Measurements from ENCODE around the gene RNF111. TPM values are rescaled to one million over a fixed set of nuclear protein-coding genes. Genes with fewer than 3 reads are reported as not detected.

RNF111 gene
- total RNA-seq (12.6 and 19.3 TPM in 2 replicates), polyA plus RNA-seq (19.2 and 20.9 TPM in 2 replicates), polyA minus RNA-seq (ENCODE audit: low replicate concordance) (26.2 and 41.4 TPM in 2 replicates)
- 16.2 and 17.0 TPM in 2 replicates for polyA plus RNA-seq (2012)

DNA sequence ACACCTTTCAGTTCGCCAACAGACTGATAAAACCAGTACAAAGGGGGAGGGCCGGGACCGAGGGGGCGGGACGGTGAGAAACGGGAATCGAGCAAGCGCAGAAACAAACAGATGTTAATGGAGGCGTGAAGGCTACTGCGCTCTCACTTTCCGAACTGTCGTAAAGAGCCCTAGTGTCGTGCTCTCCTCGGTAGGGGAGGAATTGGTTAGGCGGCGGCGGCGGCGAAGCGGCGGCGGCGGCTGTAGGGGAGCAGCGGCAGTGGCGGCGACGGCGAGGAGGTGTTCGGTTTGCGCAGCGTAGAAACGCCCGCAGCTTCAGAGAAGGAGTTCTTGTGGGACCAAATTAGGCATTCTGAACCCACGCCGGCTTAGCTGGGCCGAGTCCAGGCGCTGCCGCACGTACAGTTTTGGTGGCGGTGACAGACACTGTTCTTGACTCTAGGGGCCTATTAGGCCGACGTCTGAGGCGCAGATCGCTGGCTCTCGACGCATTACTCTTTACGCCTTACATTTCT is at the start of gene RNF111:
TSS of gene RNF111 (plus strand) at position 173 of the 515 bp plus-strand sequence. CDS start 43,160 bp downstream, outside the sequence.
- peak within 1 kb of the TSS; percentile 93 for H3K4me2 ChIP-seq (ENCODE audit: extremely low read depth, insufficient read depth, low read length)
- no peaks in the 10 kb centered on the region for H4K20me1 ChIP-seq (ENCODE audit: control insufficient read depth, extremely low read depth, insufficient read depth, low read length)
- TF ChIP-seq, protein P1, sequence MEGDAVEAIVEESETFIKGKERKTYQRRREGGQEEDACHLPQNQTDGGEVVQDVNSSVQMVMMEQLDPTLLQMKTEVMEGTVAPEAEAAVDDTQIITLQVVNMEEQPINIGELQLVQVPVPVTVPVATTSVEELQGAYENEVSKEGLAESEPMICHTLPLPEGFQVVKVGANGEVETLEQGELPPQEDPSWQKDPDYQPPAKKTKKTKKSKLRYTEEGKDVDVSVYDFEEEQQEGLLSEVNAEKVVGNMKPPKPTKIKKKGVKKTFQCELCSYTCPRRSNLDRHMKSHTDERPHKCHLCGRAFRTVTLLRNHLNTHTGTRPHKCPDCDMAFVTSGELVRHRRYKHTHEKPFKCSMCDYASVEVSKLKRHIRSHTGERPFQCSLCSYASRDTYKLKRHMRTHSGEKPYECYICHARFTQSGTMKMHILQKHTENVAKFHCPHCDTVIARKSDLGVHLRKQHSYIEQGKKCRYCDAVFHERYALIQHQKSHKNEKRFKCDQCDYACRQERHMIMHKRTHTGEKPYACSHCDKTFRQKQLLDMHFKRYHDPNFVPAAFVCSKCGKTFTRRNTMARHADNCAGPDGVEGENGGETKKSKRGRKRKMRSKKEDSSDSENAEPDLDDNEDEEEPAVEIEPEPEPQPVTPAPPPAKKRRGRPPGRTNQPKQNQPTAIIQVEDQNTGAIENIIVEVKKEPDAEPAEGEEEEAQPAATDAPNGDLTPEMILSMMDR (conservative IDR thresholded peaks at IDR 0.05 in 1 of 2, IDR thresholded peaks at IDR 0.05 in 1 of 2; ENCODE audit: low read depth in 1 of 2, low read length in 2 of 2) = no peak
- TF ChIP-seq EZH2 (IDR thresholded peaks at IDR 0.05; ENCODE audit: low read length, missing control alignments) = no peak
- no peaks in the 10 kb centered on the region for H3K9me3 ChIP-seq (ENCODE audit: control insufficient read depth, insufficient read depth, low read depth, low read length)
- peak within 1 kb of the TSS; percentile 95 to 99 (median 97) for H3K4me3 ChIP-seq (replicated peaks in 1 of 4; ENCODE audit: control extremely low read depth in 1 of 4, insufficient read depth in 1 of 4, low read depth in 3 of 4, low read length in 4 of 4)
- no peaks in the 10 kb centered on the region for H3K27me3 ChIP-seq (ENCODE audit: control insufficient read depth, insufficient read depth, low read length)
- H3K79me2 ChIP-seq (ENCODE audit: control insufficient read depth, insufficient read depth, low read length) = peaks cover 50% of the 10 kb centered on the region
- peak within 1 kb of the TSS; percentile 91 for H3K27ac ChIP-seq (ENCODE audit: insufficient read depth, low read length)
- H3K4me1 ChIP-seq (ENCODE audit: control insufficient read depth, extremely low read depth, insufficient read depth, low read length) = no peaks in the 10 kb centered on the region
- no peaks in the 10 kb centered on the region for H3K36me3 ChIP-seq (ENCODE audit: control insufficient read depth, insufficient read depth, low read length)
- peak within 1 kb of the TSS; percentile 98 for H2AFZ ChIP-seq (ENCODE audit: low read length)
- peak within 1 kb of the TSS; percentile 79 for H3K9ac ChIP-seq (ENCODE audit: insufficient read depth, low read length)
- DNase-seq (ENCODE audit: low read depth in 2 of 2) = peak; percentile 98 to 99

DNA sequence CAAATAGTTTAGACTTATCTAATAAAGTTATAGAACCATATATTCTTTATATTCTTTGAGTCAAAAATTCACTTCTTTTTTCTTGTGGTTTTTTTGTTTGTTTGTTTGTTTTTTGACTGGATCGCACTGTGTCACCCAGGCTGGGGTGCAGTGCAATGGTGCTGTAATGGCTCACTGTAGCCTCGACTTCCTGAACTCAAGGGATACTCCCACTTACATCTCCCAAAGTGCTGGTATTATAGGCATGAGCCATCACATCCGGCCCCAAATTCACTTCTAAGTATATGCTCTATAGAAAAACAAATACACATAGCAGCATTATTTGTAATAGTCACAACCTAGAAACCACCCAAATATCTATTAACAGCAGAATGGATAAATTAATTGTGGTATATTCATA is 40.3 kb upstream of the RNF111 start:
- H3K4me3 ChIP-seq (replicated peaks in 1 of 4; ENCODE audit: control extremely low read depth in 1 of 4, insufficient read depth in 1 of 4, low read depth in 3 of 4, low read length in 4 of 4) = no peak overlapping the region
- no peak overlapping the region for H3K27ac ChIP-seq (ENCODE audit: insufficient read depth, low read length)
- no peaks in the 10 kb centered on the region for H3K79me2 ChIP-seq (ENCODE audit: control insufficient read depth, insufficient read depth, low read length)
- DNase-seq (ENCODE audit: low read depth in 2 of 2) = no peak
- H3K4me1 ChIP-seq (ENCODE audit: control insufficient read depth, extremely low read depth, insufficient read depth, low read length) = no peaks in the 10 kb centered on the region
- H3K36me3 ChIP-seq (ENCODE audit: control insufficient read depth, insufficient read depth, low read length) = no peaks in the 10 kb centered on the region
- no peaks in the 10 kb centered on the region for H3K9me3 ChIP-seq (ENCODE audit: control insufficient read depth, insufficient read depth, low read depth, low read length)
- no peak overlapping the region for H3K4me2 ChIP-seq (ENCODE audit: extremely low read depth, insufficient read depth, low read length)
- TF ChIP-seq EZH2 (IDR thresholded peaks at IDR 0.05; ENCODE audit: low read length, missing control alignments) = no peak
- TF ChIP-seq, protein P1 (conservative IDR thresholded peaks at IDR 0.05 in 1 of 2, IDR thresholded peaks at IDR 0.05 in 1 of 2; ENCODE audit: low read depth in 1 of 2, low read length in 2 of 2) = no peak
- H3K27me3 ChIP-seq (ENCODE audit: control insufficient read depth, insufficient read depth, low read length) = no peaks in the 10 kb centered on the region
- H3K9ac ChIP-seq (ENCODE audit: insufficient read depth, low read length) = no peak overlapping the region
- H2AFZ ChIP-seq (ENCODE audit: low read length) = no peak overlapping the region
- H4K20me1 ChIP-seq (ENCODE audit: control insufficient read depth, extremely low read depth, insufficient read depth, low read length) = no peaks in the 10 kb centered on the region

DNA sequence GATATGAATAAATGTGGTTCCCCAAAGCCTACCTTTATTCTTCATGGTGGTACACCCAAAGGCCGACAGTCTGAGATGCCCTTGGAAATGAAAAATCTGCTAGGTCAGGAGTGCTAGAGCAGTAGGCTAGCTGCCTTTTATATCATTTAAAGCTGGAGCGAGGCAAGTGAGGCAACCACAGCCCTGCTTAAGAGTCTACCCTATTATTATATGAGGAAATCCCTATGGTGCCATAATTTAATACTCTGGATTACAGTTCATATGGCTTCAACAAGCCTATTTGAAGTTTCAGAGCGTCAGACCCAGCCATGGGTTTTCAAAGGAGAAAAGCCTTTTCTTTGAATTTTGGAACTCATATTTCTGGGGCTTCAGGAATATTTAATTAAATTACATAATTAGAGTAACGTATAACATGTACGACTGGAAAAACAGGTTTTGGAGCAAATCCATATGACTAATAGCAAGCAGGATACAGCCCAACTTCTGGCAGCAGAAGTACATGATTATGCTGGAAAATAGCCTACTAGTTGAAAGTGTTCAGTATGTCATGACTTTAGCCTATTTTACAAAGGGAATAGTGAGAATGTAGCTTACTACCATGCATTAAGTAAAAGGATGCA is 36.0 kb upstream of the RNF111 start:
- Histone ChIP-seq H2AFZ (ENCODE audit: low read length) (no peak overlapping the region), H3K4me1 (ENCODE audit: control insufficient read depth, extremely low read depth, insufficient read depth, low read length) (peaks cover 2% of the 10 kb centered on the region), H3K4me3 (replicated peaks in 1 of 4; ENCODE audit: control extremely low read depth in 1 of 4, insufficient read depth in 1 of 4, low read depth in 3 of 4, low read length in 4 of 4) (no peak overlapping the region), H3K9me3 (ENCODE audit: control insufficient read depth, insufficient read depth, low read depth, low read length) (no peaks in the 10 kb centered on the region), H3K27ac (ENCODE audit: insufficient read depth, low read length) (no peak overlapping the region), H3K36me3 (ENCODE audit: control insufficient read depth, insufficient read depth, low read length) (no peaks in the 10 kb centered on the region), H3K4me2 (ENCODE audit: extremely low read depth, insufficient read depth, low read length) (no peak overlapping the region), H3K9ac (ENCODE audit: insufficient read depth, low read length) (no peak overlapping the region), H4K20me1 (ENCODE audit: control insufficient read depth, extremely low read depth, insufficient read depth, low read length) (no peaks in the 10 kb centered on the region), H3K79me2 (ENCODE audit: control insufficient read depth, insufficient read depth, low read length) (no peaks in the 10 kb centered on the region), H3K27me3 (ENCODE audit: control insufficient read depth, insufficient read depth, low read length) (no peaks in the 10 kb centered on the region)
- peak; percentile 79 to 93 for DNase-seq (ENCODE audit: low read depth in 2 of 2)
- TF ChIP-seq EZH2 (IDR thresholded peaks at IDR 0.05; ENCODE audit: low read length, missing control alignments) = no peak
- TF ChIP-seq, protein P1 (conservative IDR thresholded peaks at IDR 0.05 in 1 of 2, IDR thresholded peaks at IDR 0.05 in 1 of 2; ENCODE audit: low read depth in 1 of 2, low read length in 2 of 2) = no peak

Measured in fibroblast of lung (primary cell).